ENCODE results near the gene SFTPB.
"Not testable (repeated sequence)": the region's sequence is repeated elsewhere in the genome, so short reads cannot be mapped to it uniquely, and the experiment has no call there.

Gene SFTPB

DNA sequence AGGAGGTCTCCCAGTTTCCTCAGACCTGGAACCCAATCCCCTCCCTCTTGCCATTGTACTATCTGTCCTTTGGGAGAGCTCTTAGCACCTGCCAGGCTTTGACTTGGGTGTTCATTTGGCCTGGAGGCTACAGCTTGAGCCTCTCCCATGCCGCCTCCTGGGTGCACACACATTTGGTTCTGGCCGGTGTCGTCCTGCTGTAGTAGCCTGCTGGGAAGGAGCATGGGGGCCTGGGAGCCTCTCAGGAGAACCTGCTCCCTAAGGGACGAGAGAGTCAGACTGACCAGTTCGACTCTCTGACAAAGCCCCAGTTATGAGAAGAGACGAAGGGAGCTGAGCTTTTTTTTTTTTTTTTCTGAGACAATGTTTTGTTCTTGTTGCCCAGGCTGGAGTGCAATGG is 7.4 kb upstream of the SFTPB start:
- no peak for DNase-seq

DNA sequence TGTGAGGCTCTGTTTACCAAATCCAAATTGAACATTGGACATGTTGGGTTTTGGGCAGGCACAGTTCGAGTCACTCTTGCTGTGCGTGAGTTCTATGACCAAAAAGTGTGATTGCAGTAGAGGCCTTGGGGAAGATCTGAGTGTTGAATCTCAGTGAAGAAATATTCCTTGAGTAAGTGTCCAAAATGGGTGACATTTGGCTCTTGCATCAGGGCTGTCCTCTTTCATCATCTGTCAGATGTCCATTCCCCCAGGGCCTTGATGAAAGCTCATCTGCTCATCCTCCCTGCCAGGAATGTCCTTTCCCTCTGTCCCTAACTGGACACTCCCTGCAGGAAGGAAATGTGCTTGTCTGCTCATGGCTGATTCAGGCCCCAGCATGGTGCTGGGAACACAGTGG is 6.4 kb upstream of the SFTPB start:
- DNase-seq, result no peak

DNA sequence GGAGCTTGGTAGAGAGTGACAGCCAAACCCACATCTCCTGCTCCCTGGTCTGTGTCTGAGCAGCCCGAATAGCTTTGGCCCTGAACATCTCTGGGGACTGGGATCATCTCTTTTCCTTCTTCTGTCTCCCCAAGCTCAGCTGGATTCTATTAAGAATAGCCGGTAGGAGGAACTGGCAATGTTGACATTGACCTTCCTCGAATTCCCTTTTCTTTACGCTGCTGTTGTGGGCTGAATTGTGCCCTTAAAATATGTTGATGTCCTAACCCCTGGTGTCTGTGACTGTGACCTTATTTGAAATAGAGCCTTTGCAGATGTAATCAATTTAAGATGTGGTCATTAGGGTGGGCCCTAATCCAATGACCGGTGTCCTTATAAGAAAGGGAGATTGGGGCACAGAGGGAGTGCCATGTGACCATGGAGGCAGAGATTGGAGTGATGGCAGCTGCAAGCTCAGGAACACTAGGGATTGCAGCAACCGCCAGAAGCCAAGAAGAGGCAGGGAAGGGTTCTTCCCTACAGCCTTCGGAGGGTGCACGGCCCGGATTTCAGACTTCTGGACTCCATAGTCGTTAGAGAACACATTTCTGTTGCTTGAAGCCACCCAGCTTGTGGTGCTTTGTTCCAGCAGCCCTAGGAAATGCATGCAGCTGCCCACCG is 5.8 kb upstream of the SFTPB start:
- DNase-seq, result no peak

DNA sequence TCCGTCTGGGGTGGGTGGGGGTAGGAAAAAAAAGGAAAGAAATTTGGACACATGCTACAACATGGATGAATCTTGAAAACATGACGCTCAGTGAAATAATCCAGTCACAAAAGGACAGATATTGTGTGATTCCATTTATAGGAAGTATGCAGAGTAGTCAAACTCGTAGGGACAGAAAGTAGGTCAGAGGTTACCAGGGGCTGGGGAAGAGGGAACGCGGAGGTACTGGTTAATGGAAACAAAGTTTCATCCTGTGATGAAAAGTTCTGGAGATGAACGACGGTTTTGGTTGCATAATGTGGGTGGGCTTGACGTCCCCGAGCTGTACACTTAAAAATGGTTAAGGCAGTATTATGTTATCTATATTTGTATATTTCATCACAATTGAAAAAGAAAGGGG is 4.5 kb upstream of the SFTPB start:
- DNase-seq, result no peak

DNA sequence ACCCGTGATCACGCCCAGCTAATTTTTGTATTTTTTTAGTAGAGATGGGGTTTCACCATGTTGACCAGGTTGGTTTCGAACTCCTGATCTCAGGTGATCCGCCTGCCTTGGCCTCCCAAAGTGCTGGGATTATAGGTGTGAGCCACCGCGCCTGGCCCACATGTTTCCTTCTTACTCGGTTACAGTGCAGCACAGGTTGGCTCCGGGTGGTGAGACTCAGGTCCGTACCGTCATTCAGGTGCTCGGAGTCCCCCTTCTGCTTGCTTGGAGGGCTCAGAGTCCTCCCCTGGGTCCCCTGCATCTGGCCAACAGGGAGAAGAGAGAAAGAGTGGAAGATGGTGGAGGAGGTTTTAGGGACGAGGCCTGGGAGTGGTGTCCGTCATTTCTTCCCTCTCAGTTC is 2.4 kb upstream of the SFTPB start:
- DNase-seq, result not testable (repeated sequence)

DNA sequence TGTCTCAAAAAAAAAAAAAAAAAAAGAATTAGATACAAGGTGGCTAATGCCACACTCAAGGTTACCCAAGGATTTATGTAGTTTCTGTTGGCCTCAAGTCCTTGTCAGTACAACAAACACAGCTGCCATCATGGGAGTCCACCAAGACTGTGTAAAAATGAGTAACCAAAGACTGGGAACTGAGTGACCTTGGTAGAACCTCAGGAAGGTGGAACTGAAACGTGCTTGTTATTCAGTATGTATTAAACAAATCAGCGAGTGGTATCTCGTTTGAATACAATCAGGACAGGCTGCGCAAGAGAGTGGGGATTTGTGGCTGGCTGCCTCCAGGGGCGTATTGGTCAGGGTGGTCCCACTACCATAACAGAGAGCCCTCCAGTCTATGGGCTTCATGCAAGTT is 1.6 kb upstream of the SFTPB start:
- DNase-seq, result no peak

DNA sequence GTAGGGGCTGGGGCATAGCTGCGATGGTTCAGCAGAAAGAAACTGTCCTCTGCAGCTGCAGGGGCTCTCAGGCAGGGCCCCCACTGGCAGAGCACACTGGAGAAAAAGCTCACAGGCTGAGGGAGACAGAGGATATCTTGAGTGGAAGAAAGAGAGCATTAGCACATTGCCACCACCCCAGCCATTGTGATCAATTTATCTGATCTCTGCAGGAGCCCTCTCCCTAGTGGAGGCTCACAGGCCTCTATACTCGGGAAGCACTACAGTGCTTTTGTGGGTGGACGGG is 801 bp upstream of the SFTPB start:
- DNase-seq, result no peak

DNA sequence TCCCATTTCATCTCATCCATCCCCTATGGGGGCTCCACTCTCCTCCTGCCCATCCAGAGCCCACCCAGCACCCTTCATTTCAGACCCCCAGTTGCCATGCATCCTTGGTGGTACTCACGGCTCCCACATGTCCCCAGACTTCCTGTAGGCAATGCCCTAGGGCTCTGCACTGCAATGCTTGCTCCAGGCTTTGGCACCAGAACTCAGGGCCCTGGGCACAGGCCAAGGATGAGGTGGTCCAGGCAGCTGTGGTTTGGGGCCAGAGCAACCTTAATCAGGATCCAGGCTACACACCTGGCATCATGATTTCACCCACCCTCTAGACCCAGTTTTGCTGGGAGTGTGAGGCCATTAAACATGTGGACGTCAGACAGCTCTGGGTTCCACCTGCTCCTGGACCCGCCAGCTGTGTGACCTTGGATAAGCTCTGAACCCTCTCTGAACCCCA is 414 bp downstream of the SFTPB start:
- DNase-seq, result no peak

DNA sequence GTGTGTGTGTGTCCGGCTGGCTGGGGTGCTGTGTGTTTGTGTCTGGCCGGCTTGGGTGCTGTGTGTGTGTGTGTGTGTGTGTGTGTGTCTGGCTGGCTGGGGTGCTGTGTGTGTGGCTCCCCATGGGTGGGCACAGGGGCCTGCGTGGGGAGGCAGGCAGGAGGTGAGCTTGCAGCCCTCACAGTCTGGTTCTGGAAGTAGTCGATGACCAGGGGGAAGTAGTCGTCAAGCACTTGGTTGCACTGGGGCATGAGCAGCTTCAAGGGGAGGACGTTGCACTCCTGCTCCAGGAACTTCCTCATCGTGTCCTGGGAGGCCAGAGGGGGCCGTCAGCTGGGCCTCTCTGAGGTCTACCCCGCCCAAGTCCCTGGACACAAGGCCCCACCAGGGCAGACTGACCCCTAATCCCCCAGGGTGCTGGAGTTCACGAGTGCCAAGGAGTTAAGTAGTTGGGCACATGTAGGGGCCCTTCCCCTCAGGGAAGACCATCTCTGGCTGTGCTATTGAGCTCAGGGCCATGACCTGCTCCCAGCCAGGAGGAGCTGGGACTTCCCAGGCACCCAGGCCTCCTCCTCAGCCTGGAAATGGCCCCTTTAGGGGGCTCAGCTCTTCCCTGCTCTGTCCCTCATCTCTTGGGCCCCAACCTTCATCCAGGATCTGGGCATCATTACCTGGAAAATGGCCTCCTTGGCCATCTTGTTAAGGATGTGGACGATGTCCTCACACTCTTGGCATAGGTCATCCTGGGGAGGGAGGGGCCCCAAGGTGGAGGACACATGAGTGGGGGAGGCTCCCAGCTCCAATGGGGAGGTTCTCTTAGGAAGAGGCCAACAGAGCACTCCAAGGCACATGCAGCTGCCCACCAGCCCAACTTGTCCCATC is 1.3 kb downstream of the SFTPB start:
- no peak for DNase-seq

DNA sequence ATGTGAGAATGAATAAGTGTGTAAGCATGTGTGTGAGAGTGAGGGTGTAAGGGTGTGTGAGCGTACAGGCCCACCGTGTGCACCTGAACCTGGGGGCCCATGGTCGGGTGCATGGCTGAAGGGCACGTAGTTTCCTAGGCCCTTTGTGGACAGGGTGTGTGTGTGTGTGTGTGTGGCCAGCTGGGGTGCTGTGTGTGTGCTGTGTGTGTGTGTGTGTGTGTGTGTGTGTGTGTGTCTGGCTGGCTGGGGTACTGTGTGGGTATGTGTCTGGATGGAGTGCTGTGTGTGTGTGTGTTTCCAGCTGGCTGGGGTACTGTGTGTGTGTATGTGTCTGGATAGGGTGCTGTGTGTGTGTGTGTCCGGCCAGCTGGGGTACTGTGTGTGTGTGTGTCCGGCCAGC is 2.0 kb downstream of the SFTPB start:
- DNase-seq, result no peak

DNA sequence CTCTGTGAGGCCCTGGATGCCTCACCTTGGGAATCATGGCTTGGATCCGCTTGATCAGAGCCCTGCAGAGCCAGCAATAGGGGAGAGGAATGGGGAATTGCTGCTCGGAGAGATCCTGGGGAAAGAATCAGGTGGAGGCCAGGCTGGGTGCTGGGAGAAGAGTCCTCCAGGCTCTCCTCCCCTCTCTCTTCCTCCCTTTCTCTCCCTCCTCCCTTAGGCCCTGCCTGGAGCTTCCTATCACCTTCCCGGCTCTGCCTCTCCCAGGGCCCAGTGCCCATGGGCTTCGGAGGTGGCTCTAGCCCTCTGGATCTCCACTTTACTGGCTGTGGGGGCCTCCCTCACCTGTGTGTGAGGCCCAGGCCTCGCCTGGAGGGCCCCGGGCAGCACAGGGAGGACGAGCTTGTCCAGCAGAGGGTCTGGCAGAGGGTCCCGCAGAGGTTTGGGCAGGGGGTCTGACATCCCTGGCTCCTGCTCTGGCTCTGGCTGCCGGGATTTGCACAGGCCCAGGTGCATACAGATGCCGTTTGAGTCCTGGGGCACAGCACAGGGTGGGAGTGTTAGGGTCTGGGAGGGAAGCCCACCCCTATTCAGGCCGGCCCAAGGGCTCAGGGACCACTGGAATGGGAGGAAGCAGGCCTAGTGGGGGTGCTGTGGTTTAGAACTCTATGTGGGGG is 2.6 kb downstream of the SFTPB start:
- no peak for DNase-seq

DNA sequence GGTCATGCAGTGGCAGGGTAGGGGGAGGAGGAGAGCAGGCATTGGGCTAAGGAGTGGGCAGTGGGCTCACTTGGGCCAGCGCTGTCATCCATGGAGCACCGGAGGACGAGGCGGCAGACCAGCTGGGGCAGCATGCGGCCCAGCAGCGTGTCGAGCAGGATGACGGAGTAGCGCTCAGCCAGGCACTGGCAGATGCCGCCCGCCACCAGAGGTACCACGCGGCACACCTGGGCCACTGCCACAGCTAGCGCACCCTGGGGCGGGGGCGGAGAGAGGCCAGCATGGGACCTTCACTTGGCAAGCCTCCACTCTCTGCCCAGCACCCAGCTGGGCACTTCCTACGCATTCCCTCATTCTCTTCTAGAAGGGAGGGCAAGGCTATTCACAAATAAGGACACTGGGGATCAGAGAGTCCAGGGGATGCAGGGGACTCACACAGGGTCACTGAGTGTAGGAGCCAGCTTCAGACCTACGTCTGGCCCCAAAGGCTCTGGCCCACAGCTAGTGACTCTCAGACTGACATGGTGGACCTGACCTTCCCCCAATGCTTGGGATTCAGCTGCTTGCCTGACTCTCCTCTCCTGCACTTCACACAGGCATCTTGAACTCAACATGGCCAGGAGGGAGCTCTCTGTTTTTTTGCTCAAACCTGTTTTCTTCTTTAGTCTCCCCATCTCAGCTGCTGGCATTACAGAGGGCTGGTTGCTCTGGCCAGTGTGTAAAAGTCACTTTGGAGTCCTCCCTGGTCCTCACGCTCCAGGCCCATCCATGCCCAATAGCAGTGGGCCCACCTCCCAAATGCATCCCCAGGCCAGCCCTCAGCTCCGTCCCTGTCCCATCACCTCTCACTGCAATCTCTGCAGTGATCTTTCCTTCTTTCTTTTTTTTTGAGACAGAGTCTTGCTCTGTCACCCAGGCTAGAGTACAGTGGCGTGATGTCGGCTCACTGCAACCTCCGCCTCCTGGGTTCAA is 4.1 kb downstream of the SFTPB start:
- no peak for DNase-seq

DNA sequence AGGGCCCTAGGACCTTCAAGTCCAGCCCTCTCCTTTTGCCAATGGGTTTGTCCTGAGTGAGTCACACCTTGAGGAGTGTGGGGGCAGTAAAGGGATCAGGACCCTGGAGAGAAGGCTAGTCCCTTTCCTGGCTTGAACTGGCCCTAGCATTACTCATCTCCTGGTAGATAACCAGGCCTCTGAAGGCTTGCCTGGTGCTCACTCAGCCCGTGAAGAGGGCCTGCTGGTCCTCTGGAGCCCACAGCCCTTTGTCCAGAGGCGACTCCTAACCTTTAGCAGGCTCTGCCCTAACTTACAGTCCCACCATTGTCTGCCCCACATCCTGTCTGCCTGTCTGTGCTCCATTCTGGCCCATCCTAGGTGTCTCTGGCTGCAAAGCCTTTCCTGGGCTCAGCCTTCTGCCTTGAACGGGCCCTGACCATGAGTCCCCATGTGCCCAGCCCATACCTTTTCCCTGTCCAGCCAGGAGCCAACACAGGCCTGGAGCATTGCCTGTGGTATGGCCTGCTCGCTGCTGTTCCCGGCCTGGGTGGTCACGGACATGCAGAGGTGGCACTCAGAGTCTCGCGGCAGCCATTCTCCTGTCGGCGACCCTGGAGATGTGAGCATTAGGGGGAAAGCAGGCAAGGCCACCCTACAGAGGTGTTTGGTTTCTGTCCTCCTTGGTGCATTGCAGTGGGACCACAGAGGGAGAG is 5.0 kb downstream of the SFTPB start:
- DNase-seq, result peak; percentile 83

DNA sequence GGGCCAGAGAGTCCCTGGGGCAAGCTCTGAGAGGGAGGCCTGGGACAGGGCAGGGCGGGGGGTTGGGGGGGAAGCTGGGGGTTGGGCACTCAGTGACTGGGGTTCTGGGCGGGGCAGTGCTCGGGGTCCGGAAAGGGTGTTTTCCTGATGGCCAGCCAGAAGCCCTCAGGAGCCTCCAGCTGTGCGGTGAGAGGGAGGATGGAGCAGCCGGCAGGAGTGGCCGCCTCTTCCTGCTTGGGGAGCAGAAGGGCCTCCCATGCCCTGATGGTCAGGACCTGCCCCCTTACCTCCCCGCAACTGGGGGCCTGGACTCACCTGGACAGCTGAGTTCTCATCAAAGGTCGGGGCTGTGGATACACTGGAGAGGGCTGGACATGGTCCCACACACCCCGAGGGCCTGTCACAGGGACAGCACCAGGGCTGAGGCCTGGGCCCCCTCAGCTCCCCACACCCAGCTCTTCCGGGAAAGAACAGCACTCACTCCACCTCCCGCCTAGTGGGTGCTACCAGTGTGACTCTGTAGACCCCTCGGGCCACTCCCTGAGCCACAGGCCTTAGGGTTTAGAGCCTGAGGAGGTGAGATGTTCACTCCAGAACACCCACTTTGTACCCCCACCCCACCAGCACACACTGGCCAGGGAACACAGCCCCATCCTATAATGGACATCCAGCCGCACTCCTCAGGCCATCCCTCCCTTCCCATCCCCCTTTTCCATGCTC is 6.7 kb downstream of the SFTPB start:
- DNase-seq, result no peak

DNA sequence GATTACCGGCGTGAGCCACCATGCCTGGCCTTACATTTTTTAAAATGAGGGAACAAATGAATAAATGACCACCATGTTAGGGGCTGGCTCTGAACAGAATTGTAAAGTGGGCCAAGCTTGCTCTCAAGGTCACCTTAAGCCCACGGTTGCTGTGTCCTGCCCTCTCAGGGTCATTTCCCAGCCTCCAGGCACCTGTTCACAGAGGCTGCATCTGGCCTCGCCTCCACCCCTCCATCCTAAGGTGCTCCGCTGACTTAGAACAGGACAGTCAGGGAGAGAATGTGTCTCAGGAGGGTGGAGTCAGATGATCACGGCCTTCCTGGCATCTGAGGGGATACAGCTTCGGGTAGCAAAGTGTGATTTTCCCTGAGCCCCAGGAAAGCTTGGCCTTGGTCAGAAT is 7.3 kb downstream of the SFTPB start:
- no peak for DNase-seq

DNA sequence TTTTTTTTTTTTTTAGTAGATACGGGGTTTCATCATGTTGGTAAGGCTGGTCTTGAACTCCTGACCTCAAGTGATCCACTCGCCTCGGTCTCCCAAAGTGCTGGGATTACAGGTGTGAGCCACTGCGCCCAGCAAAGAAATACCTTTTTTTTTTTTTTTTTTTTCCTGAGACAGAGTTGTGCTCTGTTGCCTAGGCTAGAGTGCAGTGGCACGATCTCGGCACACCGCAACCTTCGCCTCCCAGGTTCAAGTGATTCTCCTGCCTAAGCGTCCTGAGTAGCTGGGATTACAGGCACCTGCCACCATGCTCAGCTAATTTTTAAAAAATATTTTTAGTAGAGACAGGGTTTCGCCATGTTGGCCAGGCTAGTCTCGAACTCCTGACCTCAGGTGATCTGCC is 7.7 kb downstream of the SFTPB start:
- not testable (repeated sequence) for DNase-seq

DNA sequence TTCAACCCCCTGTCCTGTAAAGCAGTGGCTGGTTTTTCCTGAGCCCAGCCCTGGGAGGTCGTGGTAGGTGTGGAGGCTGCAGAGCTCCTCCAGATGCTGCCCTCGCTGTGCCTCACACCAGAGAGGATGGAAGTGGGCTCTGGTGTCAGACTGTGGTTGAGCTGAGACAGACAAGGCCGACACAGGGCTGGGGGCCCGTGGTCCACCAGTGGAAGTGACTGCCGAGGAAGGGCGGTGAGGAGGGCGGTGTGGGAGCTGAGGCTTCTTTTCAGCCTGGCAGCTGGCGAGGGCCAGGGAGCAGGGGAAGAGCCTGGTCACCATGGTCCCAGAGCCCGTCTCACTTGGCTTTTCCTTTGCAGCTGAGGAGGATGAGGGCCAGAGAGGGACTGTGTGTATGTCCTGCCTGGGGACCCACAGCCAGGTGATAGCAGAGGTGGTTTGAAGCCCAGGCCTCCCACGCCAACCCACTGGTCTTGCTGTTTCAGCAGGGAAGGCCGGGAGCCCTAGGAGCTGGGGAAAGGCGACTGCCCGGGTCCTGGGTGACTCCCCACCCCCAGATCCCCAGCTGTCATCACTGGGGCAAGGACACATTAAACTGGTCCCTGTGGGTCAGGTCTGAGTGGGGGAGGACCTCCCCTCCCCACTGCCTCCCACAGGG is 8.5 kb downstream of the SFTPB start:
- no peak for DNase-seq

DNA sequence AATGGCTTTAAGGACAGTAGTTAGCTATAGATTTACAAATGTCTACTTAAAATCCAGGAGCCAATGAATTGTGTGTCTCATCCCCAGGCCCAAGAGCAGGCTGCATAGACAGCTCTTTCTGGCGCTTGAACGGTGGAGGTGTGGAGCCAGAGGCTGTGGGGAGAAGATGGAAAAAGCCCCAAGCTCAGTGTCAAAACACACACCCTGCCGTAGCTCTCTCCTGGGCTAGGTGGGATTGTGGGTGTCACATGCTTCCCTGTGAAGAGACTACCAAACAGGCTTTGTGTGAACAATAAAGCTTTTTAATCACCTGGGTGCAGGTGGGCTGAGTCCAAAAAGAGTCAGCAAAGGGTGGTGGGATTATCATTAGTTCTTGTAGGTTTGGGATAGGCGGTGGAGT is 10.6 kb downstream of the SFTPB start:
- not testable (repeated sequence) for DNase-seq

DNA sequence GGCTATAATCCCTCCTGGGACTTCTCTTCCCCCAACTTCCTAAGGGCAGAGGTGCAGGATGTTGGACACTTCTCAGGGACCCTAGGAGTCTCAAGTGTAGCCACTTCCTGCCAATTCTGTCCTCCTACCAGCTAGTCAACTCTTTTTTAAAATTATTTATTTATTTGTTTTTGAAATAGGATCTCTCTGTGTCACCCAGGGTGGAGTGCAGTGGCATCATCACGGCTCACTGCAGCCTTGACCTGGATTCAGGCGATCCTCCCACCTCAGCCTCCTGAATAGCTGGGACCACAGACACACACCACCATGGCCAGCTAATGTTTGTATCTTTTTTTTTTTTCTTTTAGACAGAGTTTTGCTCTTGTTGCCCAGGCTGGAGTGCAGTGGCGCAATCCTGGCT is 11.5 kb downstream of the SFTPB start:
- no peak for DNase-seq

DNA sequence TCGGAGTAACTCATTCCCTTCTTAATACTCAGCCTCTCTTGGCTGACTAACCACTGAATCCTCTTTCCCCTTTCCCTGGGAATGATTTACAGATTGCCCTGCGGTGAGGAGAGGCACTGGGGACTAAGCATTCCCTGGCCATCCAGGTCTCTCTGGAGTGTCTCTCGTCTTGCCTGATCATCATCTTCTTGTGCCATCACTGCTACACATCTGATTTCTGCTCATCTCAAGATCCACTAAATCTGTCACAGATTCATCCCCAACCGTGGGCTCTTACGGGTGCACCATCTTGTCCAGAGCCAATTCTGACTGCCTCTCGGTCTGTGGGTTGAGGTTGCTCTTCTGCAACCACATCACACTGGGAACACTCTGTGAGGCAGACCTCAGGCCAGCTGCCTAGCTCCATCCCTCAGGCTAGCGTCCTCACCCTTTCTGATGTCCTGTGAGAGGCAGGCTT is 12.0 kb downstream of the SFTPB start:
- DNase-seq, result peak; percentile 31

DNA sequence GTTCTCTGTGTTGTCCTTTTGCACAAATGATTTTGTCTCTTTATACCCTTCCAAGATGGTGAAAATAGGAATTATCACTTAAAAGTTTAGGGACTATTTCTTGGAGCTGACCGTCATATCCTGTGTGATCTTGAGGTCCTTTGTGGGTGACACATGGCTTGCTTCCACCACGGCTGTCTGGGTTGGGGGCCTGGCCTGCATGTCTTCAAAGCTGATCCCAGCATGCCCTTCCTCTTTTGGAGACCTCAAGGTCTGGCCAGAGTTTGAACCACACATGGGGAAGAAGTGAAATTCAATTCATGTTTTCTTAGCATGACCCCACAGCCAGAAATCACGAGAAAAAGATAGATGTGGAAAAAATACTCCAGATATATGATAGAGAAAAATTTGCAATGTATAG is 14.0 kb downstream of the SFTPB start:
- no peak for DNase-seq

Data from kidney glomerular epithelial cell (primary cell).